HepG2 (cell line): Measurements from ENCODE around the gene DQX1. TPM values are rescaled to one million over a fixed set of nuclear protein-coding genes. Genes with fewer than 3 reads are reported as not detected.

Experiments used
- CEBPB ChIP-seq: IDR thresholded peaks from 2 replicates; pipeline ENCODE4 v1.6.1; 2011; ENCODE audit warnings: low read depth, low read length, improper control_type of control experiment, borderline replicate concordance
- ISX ChIP-seq: sonication (generic); formaldehyde crosslinking; conservative IDR thresholded peaks from 2 replicates; pipeline ENCODE4 v1.5.0; 2020; ENCODE audit warnings: missing genetic modification reagents
- KIAA2018 ChIP-seq: sonication (generic); formaldehyde crosslinking; IDR thresholded peaks from 2 replicates; pipeline ENCODE4 v1.5.0; 2020; ENCODE audit warnings: mild to moderate bottlenecking, missing genetic modification reagents, borderline replicate concordance
- MBNL3 ChIP-seq: fragments of 250-450 bp; sonication (Bioruptor Pico); conservative IDR thresholded peaks from 2 replicates; pipeline ENCODE4 v1.8.0; 2022; ENCODE audit warnings: mild to moderate bottlenecking, inconsistent platforms
- RFX1 ChIP-seq: fragments of 450-650 bp; IDR thresholded peaks from 2 replicates; pipeline ENCODE4 v1.6.1; 2017
- SIN3A ChIP-seq: IDR thresholded peaks from 2 replicates; pipeline ENCODE4 v1.6.1; 2011; ENCODE audit warnings: low read depth, mild to moderate bottlenecking, control low read depth, low read length, borderline replicate concordance
- SRSF4 ChIP-seq: fragments of 200-400 bp; formaldehyde crosslinking; IDR thresholded peaks from one replicate; pipeline ENCODE4 v1.6.1; 2018; ENCODE audit warnings: mild to moderate bottlenecking, low read depth, low read length, moderate library complexity; ENCODE audit not compliant: poor library complexity, severe bottlenecking
- U2AF2 ChIP-seq: fragments of 200-400 bp; formaldehyde crosslinking; IDR thresholded peaks from 2 replicates; pipeline ENCODE4 v1.6.1; 2017; ENCODE audit warnings: low read depth, mild to moderate bottlenecking, low read length
- ZHX2 ChIP-seq, 2 experiments: sonication (generic) in 1 of 2; formaldehyde crosslinking in 1 of 2; IDR thresholded peaks; 2 replicates each; pipeline versions ENCODE4 v1.6.1 to v1.9.0; 2014 to 2022; ENCODE audit warnings: antibody characterized with exemption in 1 of 2, borderline replicate concordance in 1 of 2, inconsistent platforms in 1 of 2, low read depth in 1 of 2, missing genetic modification reagents in 1 of 2
- polyA plus RNA-seq, 8 experiments: library from polyadenylated mRNA; depleted of rRNA in 3 of 8; stranded (reverse) in 7 of 8; unstranded in 1 of 8; fragments of >200 nt; fragmentation: Illumina TruSeq in 4 of 8; extraction: Trizol in 4 of 8; gene quantifications; 2 replicates each; pipeline versions ENCODE4 v1.2.1 to v1.2.3, GENCODE V29; 2011 to 2016; ENCODE audit warnings: low read depth in 4 of 8, missing spikeins in 1 of 8, mixed read lengths in 1 of 8; ENCODE audit not compliant: insufficient read depth in 1 of 8
- total RNA-seq, 5 experiments: library from RNA; depleted of rRNA; stranded (reverse); fragments of >200 nt; fragmentation: Illumina TruSeq; extraction: Trizol; gene quantifications; 2 replicates each; pipeline ENCODE4 v1.2.3, GENCODE V29; 2016; ENCODE audit warnings: low read depth in 1 of 5

DQX1 gene
- total and polyA plus RNA-seq, 2 of the 13 experiments (the other 11 are each of a cell fraction or from before 2014, with no cell fraction given), result 27.6 to 89.8 TPM

GRCh38 chr2:74529357-74530238, 3.6 kb upstream of the DQX1 start, which contains the start of the genes AUP1 and HTRA2 (continued):
- peak; percentile 80; the same call in 1 of the 2 replicates for TF ChIP-seq KIAA2018
- TF ChIP-seq U2AF2, result no peak
- no peak for TF ChIP-seq RFX1
- no peak for TF ChIP-seq SRSF4
- TF ChIP-seq CEBPB, result no peak
- TF ChIP-seq ZHX2 (IDR thresholded peaks at IDR 0.05; ENCODE audit: low read depth), result peak; percentile 86
- TF ChIP-seq ZHX2 (CRISPR knock-in tag; IDR thresholded peaks at IDR 0.05; ENCODE audit: borderline replicate concordance), result no peak
- no peak for TF ChIP-seq MBNL3 (CRISPR knock-in tag)
- no peak for TF ChIP-seq ISX (CRISPR knock-in tag)
- TF ChIP-seq SIN3A, result peak; percentile 92
